COLO668 (cell line): ENCODE measurements around the gene LILRB3.
"Not testable (repeated sequence)": the region's sequence is repeated elsewhere in the genome, so short reads cannot be mapped to it uniquely, and the experiment has no call there.

ENCODE experiments used
- DNase-seq: peaks from one replicate; lab custom pipeline; 2025; ENCODE audit not compliant: unreplicated experiment; lab: John Stamatoyannopoulos, UW

LILRB3 gene

GRCh38 chr19:54222474-54223276 is at the start of gene LILRB3:
Gene LILRB3, minus strand, starts transcription at chr19:54223007. Its CDS starts 31 bp downstream, at chr19:54222976.
- not testable (repeated sequence) for DNase-seq

GRCh38 chr19:54272181-54272580 is 49.4 kb upstream of the LILRB3 start:
- not testable (repeated sequence) for DNase-seq

GRCh38 chr19:54271587-54271986 is 48.8 kb upstream of the LILRB3 start:
- DNase-seq = not testable (repeated sequence)

- no peak for DNase-seq
Observed at GRCh38 chr19:54271106-54271505, 48.3 kb upstream of the LILRB3 start.

GRCh38 chr19:54268936-54269335 is 46.1 kb upstream of the LILRB3 start:
- no peak for DNase-seq

- peak; percentile 64 for DNase-seq
Observed at GRCh38 chr19:54266133-54266532, 43.3 kb upstream of the LILRB3 start.

- DNase-seq = no peak
Observed at GRCh38 chr19:54262470-54262869, 39.7 kb upstream of the LILRB3 start.

GRCh38 chr19:54262066-54262465 is 39.3 kb upstream of the LILRB3 start:
- DNase-seq = no peak

GRCh38 chr19:54257116-54257480 is 34.3 kb upstream of the LILRB3 start, which contains the start of gene LILRB5:
Gene LILRB5, minus strand, starts transcription at chr19:54257273. Its CDS starts 80 bp downstream, at chr19:54257193.
- no peak for DNase-seq

- no peak for DNase-seq
Observed at GRCh38 chr19:54256250-54257115, 33.7 kb upstream of the LILRB3 start.

GRCh38 chr19:54255105-54255775 is 32.4 kb upstream of the LILRB3 start:
- no peak for DNase-seq

- DNase-seq = no peak
Observed at GRCh38 chr19:54254195-54254906, 31.5 kb upstream of the LILRB3 start.

GRCh38 chr19:54253331-54254194 is 30.8 kb upstream of the LILRB3 start:
- DNase-seq = no peak

GRCh38 chr19:54252845-54253244 is 30.0 kb upstream of the LILRB3 start:
- DNase-seq = no peak

GRCh38 chr19:54252243-54252642 is 29.4 kb upstream of the LILRB3 start:
- DNase-seq = no peak

GRCh38 chr19:54248016-54248601 is 25.3 kb upstream of the LILRB3 start:
- no peak for DNase-seq

GRCh38 chr19:54247106-54247930 is 24.5 kb upstream of the LILRB3 start:
- no peak for DNase-seq

GRCh38 chr19:54245936-54246335 is 23.1 kb upstream of the LILRB3 start:
- no peak for DNase-seq

GRCh38 chr19:54243809-54244208 is 21.0 kb upstream of the LILRB3 start:
- not testable (repeated sequence) for DNase-seq
